ENCODE data around the gene FLT3LG. TPM values are rescaled to one million over a fixed set of nuclear protein-coding genes. Genes with fewer than 3 reads are reported as not detected.

FLT3LG gene
- total and polyA plus RNA-seq, 9 of the 15 experiments (the other 6 are each of a cell fraction or from before 2014, with no cell fraction given): 0.31 to 6.4 (median 1.1) TPM

GRCh38 chr19:49533551-49534488, 59.8 kb downstream of the FLT3LG start (continued):
- TF ChIP-seq RAD51 (IDR thresholded peaks at IDR 0.05; ENCODE audit: borderline replicate concordance, low read depth) (0 out of 2 replicates have a peak, but pooled peaks have one; percentile 12), NR2C1 (IDR thresholded peaks at IDR 0.05) (no peak), NR2C1 (tag; IDR thresholded peaks at IDR 0.05) (no peak), LARP7 (IDR thresholded peaks at IDR 0.05) (no peak), GABPB1 (CRISPR knock-in tag; IDR thresholded peaks at IDR 0.05) (peak; percentile 3; the same call in 1 of the 2 replicates), SNIP1 (IDR thresholded peaks at IDR 0.05; ENCODE audit: low read depth) (no peak), TARDBP (IDR thresholded peaks at IDR 0.05) (0 out of 2 replicates have a peak, but pooled peaks have one; percentile 28), ZFX (CRISPR knock-in tag; IDR thresholded peaks at IDR 0.05) (peak; percentile 67), ETV5 (CRISPR knock-in tag; IDR thresholded peaks at IDR 0.05; ENCODE audit: low read depth) (peak; percentile 43; the same call in 1 of the 2 replicates), JUN (IDR thresholded peaks at IDR 0.05; ENCODE audit: borderline replicate concordance, low read depth, low read length) (no peak), JUN (CRISPR knock-in tag; IDR thresholded peaks at IDR 0.05; ENCODE audit: borderline replicate concordance) (no peak), LCOR (CRISPR knock-in tag; IDR thresholded peaks at IDR 0.05) (0 out of 2 replicates have a peak, but pooled peaks have one; percentile 28), ADNP (tag; IDR thresholded peaks at IDR 0.05) (no peak), E2F4 (CRISPR knock-in tag; IDR thresholded peaks at IDR 0.05; ENCODE audit: low read depth) (peak; percentile 26; the same call in 1 of the 2 replicates), NFIC (IDR thresholded peaks at IDR 0.05) (0 out of 2 replicates have a peak, but pooled peaks have one; percentile 8), ZNF143 (CRISPR knock-in tag; IDR thresholded peaks at IDR 0.05) (no peak), EP300 (IDR thresholded peaks at IDR 0.05; ENCODE audit: low read length) (no peak), ZNF551 (CRISPR knock-in tag; IDR thresholded peaks at IDR 0.05) (no peak), KDM5B (IDR thresholded peaks at IDR 0.05; ENCODE audit: insufficient replicate concordance, low read depth, low read length) (no peak), BRF1 (IDR thresholded peaks at IDR 0.05; ENCODE audit: borderline replicate concordance, extremely low read depth, insufficient read length) (no peak), MEIS2 (IDR thresholded peaks at IDR 0.05; ENCODE audit: partially characterized antibody) (no peak), ARID3B (CRISPR knock-in tag; IDR thresholded peaks at IDR 0.05; ENCODE audit: borderline replicate concordance) (no peak), PTBP1 (IDR thresholded peaks at IDR 0.05; ENCODE audit: low read depth, low read length) (no peak)
- TF ChIP-seq, protein P1, sequence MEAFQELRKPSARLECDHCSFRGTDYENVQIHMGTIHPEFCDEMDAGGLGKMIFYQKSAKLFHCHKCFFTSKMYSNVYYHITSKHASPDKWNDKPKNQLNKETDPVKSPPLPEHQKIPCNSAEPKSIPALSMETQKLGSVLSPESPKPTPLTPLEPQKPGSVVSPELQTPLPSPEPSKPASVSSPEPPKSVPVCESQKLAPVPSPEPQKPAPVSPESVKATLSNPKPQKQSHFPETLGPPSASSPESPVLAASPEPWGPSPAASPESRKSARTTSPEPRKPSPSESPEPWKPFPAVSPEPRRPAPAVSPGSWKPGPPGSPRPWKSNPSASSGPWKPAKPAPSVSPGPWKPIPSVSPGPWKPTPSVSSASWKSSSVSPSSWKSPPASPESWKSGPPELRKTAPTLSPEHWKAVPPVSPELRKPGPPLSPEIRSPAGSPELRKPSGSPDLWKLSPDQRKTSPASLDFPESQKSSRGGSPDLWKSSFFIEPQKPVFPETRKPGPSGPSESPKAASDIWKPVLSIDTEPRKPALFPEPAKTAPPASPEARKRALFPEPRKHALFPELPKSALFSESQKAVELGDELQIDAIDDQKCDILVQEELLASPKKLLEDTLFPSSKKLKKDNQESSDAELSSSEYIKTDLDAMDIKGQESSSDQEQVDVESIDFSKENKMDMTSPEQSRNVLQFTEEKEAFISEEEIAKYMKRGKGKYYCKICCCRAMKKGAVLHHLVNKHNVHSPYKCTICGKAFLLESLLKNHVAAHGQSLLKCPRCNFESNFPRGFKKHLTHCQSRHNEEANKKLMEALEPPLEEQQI (IDR thresholded peaks at IDR 0.05): no peak
